DMS53 treated with DMSO at 0.1 percent for 48 hours (cell line): Measurements from ENCODE around the gene MAML2.

ENCODE experiments used
- DNase-seq: peaks from one replicate; lab custom pipeline; 2025; ENCODE audit not compliant: unreplicated experiment; lab: John Stamatoyannopoulos, UW

The MAML2 gene

DNA sequence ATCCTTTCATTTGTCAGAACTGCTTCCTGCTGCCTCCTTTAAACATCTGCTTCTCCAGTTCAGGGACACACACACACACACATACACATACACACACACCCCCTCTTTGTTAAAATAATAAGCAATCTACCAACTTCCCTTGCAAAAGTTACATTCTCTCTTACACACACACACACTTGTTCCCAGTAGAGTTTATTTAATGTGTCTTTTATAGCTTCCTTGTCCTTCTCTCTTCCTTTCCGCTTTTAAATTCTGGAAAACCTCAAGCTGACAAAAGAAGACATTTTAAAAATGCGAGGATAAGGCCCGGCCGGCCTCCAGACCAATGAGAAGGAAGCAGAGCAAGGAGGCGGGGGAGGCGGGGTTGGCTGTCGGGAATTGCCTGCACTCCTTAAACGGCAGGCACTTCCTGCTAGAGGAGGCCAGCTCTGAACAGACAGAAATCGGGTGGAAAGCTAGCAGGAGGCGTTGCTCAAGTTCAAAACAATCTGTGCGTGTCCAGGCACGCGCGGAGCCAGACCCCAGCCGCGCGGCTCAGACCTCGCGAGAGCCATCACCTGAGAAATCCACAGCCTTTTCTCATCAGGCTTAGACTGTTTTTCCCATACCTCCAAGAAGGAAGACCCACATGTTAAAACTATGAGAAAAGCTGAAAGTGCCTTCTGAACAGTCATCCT is 99.9 kb downstream of the MAML2 start:
- DNase-seq, result peak; percentile 99

DNA sequence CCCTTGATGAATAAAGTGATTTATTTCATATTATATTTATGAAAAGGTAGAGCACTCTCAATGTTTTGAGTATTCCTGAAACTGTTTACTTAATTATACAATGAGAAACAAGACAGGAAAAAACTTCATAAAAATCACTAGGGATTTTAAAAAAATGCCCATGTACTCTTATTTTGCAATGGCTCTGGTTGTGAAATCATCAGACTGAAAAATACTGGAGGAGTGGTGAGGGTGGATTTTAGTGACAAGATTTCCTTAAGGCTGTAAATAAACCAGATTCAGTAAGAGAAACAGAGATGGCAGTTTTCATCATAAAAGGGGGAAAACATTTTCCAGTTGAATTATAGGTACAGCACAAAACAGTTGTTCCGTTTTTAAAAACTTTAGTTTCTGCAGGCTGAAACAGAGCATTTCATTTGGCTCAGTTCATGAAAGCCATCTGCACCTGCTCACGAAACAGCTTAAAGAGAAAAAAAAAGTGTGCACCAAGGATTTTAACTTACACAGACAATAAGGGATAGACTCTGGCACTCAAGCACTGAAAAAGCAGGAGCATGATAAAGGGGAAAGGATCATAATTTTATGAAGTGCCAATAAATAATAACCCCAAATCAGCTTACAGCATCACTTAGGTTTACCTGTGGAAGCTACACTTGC is 100.7 kb downstream of the MAML2 start:
- DNase-seq, result no peak

DNA sequence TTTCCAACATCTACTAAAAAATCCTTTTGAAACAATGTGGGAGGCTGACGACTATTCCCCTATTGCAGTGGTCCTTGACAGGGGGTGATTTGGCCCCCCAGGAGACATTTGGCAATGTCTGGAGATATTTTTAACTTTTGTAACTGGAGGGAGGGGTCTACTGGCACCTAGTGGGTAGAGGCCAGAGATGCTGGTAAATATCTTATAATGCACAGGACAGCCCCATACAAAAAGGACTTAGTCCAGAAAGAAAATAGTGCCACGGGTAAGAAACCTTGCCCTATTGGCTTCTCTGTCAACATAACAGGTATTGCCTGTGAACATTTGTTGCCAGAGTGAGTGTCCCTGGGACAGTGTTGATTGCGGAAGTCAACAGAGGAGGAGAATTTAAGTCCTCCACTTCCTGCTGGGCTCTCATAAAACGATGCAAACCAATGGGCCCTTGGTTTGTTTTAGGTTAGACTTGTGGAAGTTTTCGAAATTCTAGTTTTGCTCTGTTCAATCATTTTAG is 101.6 kb downstream of the MAML2 start:
- peak; percentile 53 for DNase-seq

DNA sequence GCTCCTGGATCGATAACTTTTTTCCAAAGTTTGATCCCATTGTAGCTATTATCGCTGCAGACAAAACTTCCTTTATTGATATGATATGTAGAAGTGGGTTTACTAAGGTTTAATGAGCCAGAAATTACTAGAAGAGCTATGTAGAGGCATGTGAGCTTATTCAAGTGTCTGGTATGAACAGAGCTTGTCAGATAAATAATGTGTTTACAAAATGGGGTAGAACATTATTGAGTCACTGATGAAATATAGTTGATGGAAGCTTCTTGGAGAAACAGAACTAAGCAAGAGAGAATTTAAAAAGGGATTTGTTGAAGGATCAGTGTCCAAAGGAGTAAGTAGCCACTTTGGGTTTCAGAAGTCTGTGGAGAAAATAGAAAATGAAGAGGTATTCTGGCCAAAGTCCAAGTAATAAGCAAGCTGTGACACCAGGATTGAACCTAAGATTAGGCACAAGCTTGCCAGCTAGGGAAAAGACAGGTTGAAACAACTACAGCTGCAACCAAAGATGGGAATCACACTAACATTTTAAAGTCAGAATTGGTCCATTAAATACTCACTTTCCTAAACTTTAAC is 104.3 kb downstream of the MAML2 start:
- DNase-seq, result no peak

DNA sequence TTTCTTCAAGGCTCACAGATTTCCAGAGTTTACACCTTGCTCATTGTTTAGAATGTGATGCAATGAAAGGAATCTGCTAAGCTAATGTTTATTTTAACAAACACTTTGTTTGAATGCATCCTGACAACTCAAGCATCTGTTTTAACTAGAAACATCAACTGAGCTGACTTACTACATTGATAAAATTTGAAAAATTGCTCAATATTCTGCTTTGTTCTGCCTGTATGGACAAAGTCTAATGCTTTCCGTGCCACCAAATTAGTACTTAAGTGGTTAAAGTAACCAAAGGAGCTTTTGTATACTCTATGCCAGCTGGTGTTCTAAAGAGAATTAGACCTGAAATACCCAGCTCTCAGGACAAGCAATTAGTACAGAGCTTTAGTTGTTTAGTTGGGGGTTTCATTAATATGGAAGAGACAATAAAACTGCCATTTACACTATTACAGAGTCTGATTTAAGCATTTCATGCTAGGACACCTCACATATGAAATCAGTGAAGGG is 105.2 kb downstream of the MAML2 start:
- DNase-seq, result no peak

DNA sequence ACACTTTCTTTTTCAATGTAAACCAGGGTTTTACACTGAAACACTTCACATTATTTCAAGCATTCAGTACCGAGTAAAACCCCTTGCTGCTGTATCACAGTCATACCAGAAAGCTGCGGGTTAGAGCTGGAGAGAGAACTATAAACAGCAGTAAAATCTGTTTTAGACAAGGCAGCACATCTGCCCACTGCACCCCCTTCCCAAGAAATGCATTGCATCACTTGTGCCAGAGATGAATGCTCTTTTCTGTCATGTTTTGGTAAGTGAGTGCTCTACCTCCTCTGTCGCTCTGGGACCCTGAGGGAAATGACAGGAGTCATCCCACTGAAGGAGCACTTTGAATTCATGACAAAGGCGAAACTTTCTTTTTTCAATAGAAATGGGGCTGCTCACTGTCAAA is 107.2 kb downstream of the MAML2 start:
- no peak for DNase-seq

DNA sequence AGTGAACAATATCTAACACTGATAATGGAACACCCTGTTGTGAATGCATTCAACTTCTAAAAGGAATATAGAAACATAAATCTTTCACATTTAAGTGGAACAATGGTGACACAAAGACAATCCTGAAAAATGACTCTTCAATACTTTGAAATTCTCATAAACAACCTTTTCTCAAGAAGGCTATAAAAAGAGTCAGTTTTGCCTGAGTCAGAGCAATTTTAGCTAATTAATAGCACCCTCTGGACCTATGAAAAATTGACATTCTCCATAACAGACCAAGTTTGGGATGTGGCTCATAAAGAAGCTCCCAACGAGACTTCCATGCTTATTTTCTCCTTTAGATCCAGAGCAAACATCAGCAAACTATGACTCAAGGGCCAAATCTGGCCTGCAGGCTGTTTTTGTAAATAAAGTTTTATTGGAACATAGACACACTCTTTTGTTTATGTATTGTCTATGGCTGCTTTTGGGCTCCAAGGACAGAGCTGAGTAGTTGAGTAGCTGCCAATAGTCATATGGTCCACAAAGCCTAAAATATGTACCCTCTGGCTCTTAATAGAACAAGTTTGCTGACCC is 108.0 kb downstream of the MAML2 start:
- no peak for DNase-seq

DNA sequence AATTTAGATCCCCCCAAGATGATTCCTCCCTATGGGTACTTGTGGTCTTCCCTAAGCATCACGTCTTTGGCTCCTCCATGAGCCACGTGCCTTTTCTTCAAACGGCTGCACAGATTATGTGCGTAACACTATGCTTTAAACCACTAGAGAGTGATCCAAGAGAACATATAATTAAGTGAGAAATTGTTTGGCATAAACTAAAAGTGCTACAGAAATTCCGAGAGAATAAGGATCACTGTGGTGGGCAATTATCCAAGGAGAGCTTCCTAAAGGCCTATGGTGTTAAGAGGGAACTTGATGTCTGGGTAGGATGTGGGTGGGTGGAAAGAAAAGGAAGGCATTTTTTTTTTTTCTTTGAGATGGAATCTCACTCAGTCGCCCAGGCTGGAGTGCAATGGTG is 110.9 kb downstream of the MAML2 start:
- DNase-seq, result no peak

DNA sequence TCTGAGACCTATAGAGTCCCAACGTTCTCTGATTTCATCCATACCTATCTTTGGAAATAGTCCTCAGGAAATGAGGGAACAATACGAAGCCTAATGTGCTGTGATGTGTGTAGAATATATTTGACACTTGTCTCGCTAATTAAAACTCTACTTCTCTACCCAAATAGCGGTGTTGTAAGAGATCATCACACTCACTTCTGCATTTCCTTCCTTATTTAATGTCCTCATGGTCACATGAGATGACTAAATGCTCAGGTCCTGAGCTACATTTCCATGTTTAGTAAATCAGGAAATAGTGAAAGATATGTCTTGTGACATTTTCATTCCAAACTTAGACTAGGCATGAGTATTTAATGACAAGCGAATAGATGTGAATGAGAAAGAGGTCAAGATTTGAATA is 112.3 kb downstream of the MAML2 start:
- DNase-seq, result no peak

DNA sequence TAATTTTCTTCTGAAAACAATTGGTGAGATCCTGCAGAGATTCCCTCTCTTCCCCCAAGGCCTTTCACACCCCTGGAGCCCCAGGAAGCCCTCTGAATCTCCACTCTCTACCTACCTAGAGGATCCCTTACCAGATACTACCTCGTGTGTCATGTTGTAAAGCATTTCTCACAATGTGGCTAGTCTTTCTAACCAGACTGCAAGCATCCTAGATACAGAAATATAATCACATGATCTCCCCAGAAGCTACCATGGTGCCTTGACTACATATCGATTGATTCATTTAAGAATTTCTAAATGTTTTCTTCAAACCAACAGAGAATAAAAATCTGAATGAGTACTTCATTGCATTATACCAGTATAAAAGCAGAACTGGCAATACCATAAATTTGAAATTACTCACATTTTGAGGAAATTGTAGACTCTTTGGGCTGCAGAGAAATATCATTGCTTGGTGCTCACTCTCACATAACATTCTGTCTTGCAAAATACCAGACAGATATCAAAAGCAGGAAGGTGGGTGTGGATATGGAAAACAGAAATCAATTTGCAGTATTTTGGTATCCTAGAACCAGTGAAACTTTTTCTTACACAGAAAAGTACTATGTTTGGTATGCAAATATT is 113.5 kb downstream of the MAML2 start:
- DNase-seq, result no peak

DNA sequence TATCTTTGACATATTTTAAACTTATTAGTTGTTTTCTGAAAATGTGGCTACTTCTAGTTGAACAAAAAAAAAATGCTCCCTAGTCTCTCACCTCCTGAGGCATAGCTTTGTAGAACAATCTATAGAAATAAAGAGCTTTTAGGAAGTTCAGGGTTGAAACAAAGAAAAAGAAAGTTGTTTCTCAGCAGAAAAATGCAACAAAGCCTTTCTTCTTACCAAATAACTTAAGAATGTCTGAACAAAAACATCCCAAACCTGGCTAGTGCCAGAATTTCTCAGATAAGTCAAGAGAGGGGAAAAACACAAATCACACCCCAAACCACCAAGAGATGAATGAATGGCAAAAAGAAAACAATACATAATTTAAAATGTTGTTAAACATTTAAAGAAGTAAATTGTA is 114.1 kb downstream of the MAML2 start:
- DNase-seq, result no peak

DNA sequence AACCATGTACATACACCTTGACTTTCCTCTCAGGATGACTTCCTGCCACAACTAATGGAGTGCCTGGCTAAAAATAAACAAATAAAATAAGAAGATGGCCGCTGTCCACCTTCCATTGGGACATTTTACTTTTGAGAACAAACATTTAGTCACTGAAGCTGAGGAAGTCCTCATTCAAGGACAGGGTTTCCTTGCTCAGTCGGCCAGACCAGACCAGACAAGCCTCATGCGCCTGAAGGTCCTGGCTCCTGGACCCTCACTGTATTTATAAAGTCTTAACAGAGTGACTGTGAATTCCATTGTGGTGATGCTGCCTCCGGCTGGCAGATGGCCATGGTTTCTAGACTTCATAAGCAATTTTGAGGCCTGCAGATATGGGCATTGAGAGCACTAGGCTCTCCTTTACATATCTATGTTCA is 114.5 kb downstream of the MAML2 start:
- no peak for DNase-seq

DNA sequence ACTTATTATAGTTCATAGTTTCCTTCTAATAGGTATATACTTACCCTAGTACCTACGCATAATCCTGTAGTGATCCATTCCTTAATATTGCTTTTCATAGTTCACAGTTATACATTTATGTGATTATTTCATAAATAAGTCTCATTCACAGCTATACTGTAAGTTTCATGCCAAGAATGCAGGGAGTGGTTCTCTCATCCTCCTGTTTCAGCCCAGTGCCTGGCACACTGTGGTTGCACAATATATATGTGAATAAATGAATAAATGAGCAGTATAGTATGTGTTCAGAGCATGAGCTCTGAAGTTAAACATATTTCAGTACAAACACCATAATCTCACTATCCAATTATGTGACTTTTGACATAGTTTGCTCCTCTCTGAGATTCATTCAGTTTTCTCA is 115.8 kb downstream of the MAML2 start:
- DNase-seq, result no peak

DNA sequence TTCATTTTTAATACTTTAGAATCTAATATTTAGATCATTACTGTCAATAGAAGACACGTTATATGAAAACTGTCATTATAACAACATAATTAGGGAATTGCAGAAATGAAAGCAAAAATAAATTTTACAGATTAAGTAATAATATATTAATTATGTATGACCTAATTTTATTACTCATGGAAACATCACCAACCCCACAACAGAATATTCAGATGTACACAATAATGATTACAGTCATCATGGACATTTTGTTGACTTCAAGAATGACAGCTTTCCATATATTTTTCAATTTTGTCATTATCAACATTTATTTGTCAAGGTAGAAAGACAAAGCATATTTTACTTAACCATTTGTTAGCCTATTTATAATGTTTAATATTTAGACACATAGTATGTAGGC is 119.9 kb downstream of the MAML2 start:
- DNase-seq, result no peak

DNA sequence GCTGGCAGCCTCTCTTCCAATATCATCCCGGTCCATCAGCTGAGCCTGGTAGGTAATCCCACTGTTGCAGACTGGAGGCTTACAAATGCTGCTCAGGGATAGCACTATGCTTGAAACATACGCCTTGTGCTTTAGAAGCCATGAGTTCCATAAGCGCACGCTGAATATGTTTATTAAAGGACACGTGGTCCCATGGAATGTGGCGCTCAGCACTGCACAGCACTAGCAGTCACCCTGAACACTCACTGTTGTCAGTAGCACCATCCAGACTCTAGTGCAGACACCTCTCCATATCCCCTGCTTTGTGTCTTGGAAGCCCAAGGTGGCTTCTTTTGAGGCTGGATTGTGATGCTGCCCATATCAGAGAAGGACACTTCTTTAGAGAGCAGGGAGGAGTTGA is 120.9 kb downstream of the MAML2 start:
- no peak for DNase-seq

DNA sequence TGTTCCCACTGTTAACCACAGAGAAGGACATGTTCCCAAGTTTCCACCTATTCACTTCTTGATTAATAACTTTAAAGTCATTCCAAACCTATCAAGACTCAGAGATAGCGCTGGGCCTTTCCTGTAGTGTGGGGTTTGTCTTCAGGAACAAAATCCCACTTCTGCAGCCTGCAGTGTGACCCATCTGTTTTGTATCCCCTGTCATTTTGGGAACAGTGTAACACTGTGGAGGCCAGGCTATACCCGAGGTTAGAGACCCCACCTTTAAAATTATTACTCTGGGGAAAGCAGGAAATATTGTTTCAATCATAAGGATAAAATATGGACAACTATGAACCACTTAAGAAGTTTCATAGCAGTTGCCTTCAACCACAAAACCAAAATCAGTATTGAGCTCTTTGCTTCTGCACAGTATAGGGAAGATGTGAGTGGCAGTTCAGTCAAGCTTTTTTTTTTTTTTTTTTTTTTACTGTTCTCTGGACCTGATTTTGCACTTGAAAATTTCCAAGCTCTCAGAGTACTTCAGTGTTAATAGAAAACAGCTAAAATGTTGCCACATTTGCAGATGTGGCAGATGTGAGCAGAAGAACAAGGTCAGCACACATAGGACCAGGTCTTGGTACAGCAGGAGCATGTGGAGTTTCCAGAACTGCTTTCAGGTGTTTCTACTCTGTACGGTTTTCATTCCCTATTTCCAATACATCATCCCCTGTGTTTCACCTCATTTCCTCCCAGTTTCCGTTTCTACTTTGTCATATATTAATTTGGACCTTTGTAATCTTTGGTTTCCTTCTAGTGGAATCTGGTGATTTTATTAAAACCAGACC is 121.5 kb downstream of the MAML2 start:
- DNase-seq, result no peak

DNA sequence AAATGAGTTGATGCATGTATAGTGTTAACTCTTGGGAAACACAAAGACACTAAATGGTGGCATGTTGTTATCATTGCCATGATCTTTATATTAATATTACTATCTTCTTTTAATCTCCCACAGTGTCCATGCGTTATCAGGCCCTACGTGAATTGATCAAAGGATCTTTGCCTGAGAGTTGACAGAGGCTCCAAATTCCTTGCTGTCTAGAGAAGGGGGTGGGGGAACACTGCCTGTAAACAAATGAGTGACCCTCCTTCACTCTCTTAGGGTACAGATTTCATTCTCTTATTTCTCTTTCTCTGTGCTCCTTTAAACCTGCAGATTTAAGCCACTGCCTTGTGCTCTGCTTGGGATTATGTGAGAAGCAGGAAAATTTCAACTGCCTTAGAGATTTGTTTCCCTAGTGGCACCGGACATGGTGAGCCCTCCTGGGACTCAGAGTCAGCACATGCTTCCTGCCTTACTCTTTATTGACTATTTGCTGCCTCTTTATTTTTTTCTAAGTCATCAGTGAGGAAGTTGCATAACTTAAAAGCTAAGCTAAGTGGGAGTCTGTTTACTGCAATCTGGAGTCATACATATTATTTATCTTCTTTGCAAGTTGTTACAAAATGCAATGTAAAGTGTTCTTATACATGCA is 122.9 kb downstream of the MAML2 start:
- no peak for DNase-seq

DNA sequence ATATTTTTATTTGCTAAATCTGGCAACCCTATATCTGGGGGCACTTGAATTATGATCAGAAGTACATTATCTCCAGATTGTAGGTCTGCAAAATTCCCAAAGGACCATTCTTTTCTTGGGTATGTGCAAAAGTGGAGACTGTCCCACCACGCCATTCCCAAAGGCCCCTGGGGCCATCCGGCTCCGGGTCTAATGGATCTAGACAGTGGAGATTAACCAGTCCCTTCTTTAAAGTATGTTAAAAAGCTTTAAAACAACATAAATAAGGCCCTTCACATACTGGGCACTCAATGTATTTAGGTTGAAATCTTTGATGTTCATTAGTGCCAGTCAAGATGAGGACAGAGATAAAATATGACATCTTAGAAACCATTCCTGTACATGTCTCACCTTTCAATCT is 124.1 kb downstream of the MAML2 start:
- no peak for DNase-seq

DNA sequence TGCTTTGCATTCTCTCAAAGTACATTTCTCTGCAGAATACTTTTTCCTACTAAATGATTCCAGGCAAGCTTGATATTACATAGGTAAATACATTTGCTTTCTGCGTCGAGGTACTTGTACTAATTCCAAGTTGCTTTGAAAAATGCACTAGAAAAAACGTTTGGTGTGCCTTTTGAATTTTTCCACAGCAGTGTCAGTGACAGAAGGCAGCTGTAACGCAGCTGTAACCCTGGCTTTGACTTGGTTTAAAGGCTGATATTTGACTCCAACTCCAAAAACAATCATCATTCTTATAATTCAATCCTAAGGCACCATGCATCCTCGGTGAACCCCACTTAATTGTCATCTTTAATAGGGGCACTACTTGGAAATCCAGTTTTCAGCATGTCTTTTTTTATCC is 125.0 kb downstream of the MAML2 start:
- DNase-seq, result no peak

DNA sequence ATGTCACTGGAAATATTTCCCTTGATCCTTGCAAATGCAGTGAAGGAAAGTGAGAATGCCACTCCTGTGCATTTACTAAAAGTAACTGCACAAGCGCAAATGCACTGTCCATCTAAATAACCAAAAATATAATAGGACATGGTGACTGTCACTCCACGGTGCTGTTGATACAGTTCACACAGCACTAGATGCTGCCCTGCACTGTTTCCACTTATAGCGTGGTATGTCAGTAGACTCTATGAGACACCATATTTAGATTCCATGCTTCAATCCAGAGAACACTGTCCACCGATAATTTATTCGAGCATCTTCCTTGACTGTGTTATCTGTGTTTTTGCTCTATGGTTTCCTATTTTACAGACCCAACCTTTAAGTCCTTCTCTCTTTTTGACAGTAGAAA is 125.8 kb downstream of the MAML2 start:
- no peak for DNase-seq
